Progenitor cell of endocrine pancreas (in vitro differentiated cells): ENCODE measurements around the gene CFAP43. TPM values are rescaled to one million over a fixed set of nuclear protein-coding genes. Genes with fewer than 3 reads are reported as not detected.

Experiments
- DNase-seq: peaks from one replicate; pipeline ENCODE4 v3.0.0; 2021; ENCODE audit warnings: low spot score; ENCODE audit not compliant: unreplicated experiment
- H3K27ac Mint-ChIP-seq: 2 replicates; pipeline ENCODE4 v1.8.0; 2021; ENCODE audit warnings: mild to moderate bottlenecking, moderate library complexity, mixed read lengths
- H3K27me3 Mint-ChIP-seq: 2 replicates; pipeline ENCODE4 v1.8.0; 2021; ENCODE audit warnings: mixed read lengths
- H3K36me3 Mint-ChIP-seq: 2 replicates; pipeline ENCODE4 v1.8.0; 2022; ENCODE audit warnings: mixed read lengths; ENCODE audit not compliant: insufficient read depth
- H3K4me1 Mint-ChIP-seq: 2 replicates; pipeline ENCODE4 v1.8.0; 2021; ENCODE audit warnings: low read depth, mixed read lengths
- H3K4me3 Mint-ChIP-seq: 2 replicates; pipeline ENCODE4 v1.8.0; 2021; ENCODE audit warnings: low read depth, mild to moderate bottlenecking, moderate library complexity, mixed read lengths
- H3K9me3 Mint-ChIP-seq: 2 replicates; pipeline ENCODE4 v1.8.0; 2021; ENCODE audit warnings: low read depth, mixed read lengths
- CTCF ChIP-seq: fragments of 200-600 bp; sonication (generic); IDR thresholded peaks from one replicate; pipeline ENCODE4 v1.5.0; 2021; ENCODE audit warnings: antibody characterized with exemption, mild to moderate bottlenecking; ENCODE audit not compliant: unreplicated experiment
- total RNA-seq: library from RNA; stranded (reverse); gene quantifications from 2 replicates; pipeline ENCODE4 v1.2.1, GENCODE V29; 2021

The CFAP43 gene
- total RNA-seq, 1 donor from 2014 or later, result 5.4 TPM

- DNase-seq, result no peak
- Mint-ChIP-seq H3K27me3 (no peaks in the 10 kb centered on the region), H3K4me3 (peak overlapping the region; percentile 91), H3K9me3 (no peaks in the 10 kb centered on the region), H3K36me3 (peaks cover 12% of the 10 kb centered on the region), H3K4me1 (peaks cover 57% of the 10 kb centered on the region), H3K27ac (peak overlapping the region; percentile 94)
- no peak for TF ChIP-seq CTCF
Measured at GRCh38 chr10:104255311-104255981, 23.3 kb upstream of the CFAP43 start.

GRCh38 chr10:104254493-104255310, 22.5 kb upstream of the CFAP43 start, which contains the start of gene GSTO1:
Gene GSTO1 (plus strand): TSS chr10:104254892. CDS start chr10:104254929, 37 bp downstream.
- Mint-ChIP-seq H3K9me3 (no peaks in the 10 kb centered on the region), H3K27me3 (no peaks in the 10 kb centered on the region), H3K27ac (peak within 1 kb of the TSS; percentile 94), H3K4me1 (peaks cover 57% of the 10 kb centered on the region), H3K4me3 (peak within 1 kb of the TSS; percentile 91), H3K36me3 (peaks cover 8% of the 10 kb centered on the region)
- DNase-seq, result peak; percentile 18
- no peak for TF ChIP-seq CTCF

GRCh38 chr10:104253606-104254410, 21.6 kb upstream of the CFAP43 start:
- no peaks in the 10 kb centered on the region for H3K27me3 Mint-ChIP-seq
- peak overlapping the region; percentile 91 for H3K4me3 Mint-ChIP-seq
- H3K9me3 Mint-ChIP-seq, result no peaks in the 10 kb centered on the region
- no peak for TF ChIP-seq CTCF
- H3K27ac Mint-ChIP-seq, result peak overlapping the region; percentile 94
- H3K4me1 Mint-ChIP-seq, result peaks cover 57% of the 10 kb centered on the region
- no peak for DNase-seq
- H3K36me3 Mint-ChIP-seq, result peaks cover 4% of the 10 kb centered on the region

DNA sequence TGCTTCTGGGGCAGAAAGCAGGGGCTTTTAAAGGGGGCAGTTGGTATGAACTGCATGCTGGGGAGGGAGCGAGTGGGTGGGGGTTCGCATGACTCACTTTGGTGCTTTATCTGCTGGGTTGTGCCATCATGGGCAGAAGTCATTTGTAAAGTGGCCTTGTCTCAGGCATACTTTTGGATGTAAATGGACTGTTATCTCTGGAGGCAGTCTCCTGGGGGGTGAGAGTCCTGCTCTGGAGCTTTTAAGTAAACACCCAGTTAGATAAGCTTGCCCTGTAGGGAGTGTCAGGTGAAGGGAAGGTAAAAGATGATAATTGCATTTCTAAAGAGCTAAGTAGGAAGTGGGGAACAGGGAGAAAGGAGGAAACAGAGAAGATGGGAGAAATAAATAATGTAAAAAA, 20.9 kb upstream of the CFAP43 start:
- Mint-ChIP-seq H3K4me1 (peaks cover 57% of the 10 kb centered on the region), H3K27me3 (no peaks in the 10 kb centered on the region), H3K27ac (peak overlapping the region; percentile 15), H3K36me3 (peaks cover 2% of the 10 kb centered on the region), H3K9me3 (no peaks in the 10 kb centered on the region), H3K4me3 (peak overlapping the region; percentile 91)
- no peak for DNase-seq
- no peak for TF ChIP-seq CTCF

- TF ChIP-seq CTCF, result no peak
- no peak for DNase-seq
- no peak overlapping the region for H3K4me3 Mint-ChIP-seq
Measured at GRCh38 chr10:104252368-104252767, 20.2 kb upstream of the CFAP43 start.

More at GRCh38 chr10:104252368-104252767, 20.2 kb upstream of the CFAP43 start:
- H3K36me3 Mint-ChIP-seq, result peaks cover 2% of the 10 kb centered on the region
- no peaks in the 10 kb centered on the region for H3K27me3 Mint-ChIP-seq
- peaks cover 57% of the 10 kb centered on the region for H3K4me1 Mint-ChIP-seq
- H3K9me3 Mint-ChIP-seq, result peaks cover 2% of the 10 kb centered on the region
- H3K27ac Mint-ChIP-seq, result peak overlapping the region; percentile 15
